Measurements from ENCODE around the gene UBASH3A.

Gene UBASH3A

GRCh38 chr21:42427809-42428419, 24.2 kb downstream of the UBASH3A start:
- TF ChIP-seq CTCF (conservative IDR thresholded peaks at IDR 0.05): no peak
- TF ChIP-seq ZFX (IDR thresholded peaks at IDR 0.05): no peak
- H3K27ac ChIP-seq: no peak overlapping the region

DNA sequence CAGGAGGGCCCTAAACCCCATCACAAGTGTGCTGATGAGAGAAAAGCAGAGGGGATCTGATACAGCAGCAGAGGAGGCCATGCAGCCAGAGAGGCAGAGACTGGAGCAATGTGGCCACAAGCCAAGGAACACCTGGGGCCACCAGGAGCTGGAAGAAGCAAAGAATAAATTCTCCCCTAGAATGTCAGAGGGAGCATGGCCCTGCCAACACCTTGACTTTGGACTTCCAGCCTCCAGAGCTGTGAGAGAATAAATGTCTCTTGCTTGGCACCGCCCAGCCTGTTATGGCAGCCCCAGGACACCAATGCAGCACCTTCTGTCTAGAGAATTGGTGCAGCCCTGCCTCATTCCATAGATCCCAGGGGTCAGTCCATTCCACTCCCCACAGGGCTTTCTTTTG, 25.3 kb downstream of the UBASH3A start:
- no peak for TF ChIP-seq ZFX (IDR thresholded peaks at IDR 0.05)
- no peak for TF ChIP-seq CTCF (conservative IDR thresholded peaks at IDR 0.05)
- no peak overlapping the region for H3K27ac ChIP-seq

DNA sequence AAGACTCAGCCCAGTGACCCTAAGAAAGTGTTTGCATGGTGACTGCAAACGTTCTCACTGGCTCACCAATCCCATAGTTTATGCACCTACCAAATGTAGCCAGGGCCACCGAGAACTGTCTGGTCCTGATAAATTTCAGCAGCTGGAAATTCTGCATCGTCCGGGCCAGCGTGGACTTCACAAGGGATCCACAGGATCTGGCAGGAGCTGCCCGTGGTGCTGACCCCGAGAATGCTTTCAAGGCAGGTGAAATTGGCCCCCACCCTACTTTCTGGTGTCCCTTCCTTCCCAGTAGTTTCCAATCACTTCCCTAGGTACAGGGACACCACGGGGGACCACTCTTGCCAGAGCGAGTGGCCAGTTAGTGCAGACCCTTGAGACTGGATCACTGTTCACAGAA, 26.2 kb downstream of the UBASH3A start:
- no peak for TF ChIP-seq CTCF (conservative IDR thresholded peaks at IDR 0.05)
- no peak for TF ChIP-seq ZFX (IDR thresholded peaks at IDR 0.05)
- H3K27ac ChIP-seq: no peak overlapping the region

DNA sequence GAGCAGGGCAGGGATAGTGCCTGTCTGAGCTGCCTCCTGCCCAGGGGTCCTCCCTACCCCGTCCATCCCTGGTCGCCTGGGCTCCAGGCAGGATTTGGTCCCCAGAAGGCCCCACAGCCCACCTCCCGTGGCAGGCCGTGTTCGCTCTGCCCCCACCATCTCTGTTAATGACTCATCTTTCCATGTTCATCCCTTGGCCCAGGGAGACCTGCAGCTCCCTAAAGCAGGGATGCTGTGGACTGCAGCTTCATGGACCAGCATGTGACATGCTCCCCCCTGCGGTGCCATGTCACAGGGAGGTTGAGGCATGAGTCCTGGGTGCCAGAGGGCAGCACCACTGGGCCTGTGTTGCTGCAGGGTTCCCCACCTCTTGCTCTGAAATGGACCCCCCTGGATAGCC, 26.8 kb downstream of the UBASH3A start:
- TF ChIP-seq CTCF (conservative IDR thresholded peaks at IDR 0.05): no peak
- no peak for TF ChIP-seq ZFX (IDR thresholded peaks at IDR 0.05)
- H3K27ac ChIP-seq: no peak overlapping the region

DNA sequence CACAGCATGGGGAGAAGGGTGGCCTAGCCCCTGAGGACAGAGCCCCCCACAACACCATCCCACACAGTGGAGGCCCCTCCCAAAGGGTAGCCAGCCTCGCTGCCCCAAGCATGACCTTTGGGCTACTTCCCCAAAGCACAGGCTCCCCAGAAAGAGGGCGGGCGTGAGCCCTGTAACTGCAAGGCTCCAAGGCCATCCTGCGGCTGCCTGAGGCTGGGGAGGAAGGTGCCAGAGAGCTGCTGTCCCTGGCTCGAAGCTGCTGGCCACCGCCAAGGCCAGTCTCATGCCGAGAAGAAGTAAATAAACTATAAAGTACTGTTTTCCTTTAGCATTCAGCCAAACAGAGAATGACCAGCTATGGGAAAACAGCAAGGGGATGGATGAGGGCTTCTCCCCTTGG, 27.5 kb downstream of the UBASH3A start:
- TF ChIP-seq CTCF (conservative IDR thresholded peaks at IDR 0.05): no peak
- TF ChIP-seq ZFX (IDR thresholded peaks at IDR 0.05): no peak
- H3K27ac ChIP-seq: no peak overlapping the region

GRCh38 chr21:42432695-42433094, 29.0 kb downstream of the UBASH3A start:
- TF ChIP-seq CTCF (conservative IDR thresholded peaks at IDR 0.05) (no peak), ZFX (IDR thresholded peaks at IDR 0.05) (no peak)

DNA sequence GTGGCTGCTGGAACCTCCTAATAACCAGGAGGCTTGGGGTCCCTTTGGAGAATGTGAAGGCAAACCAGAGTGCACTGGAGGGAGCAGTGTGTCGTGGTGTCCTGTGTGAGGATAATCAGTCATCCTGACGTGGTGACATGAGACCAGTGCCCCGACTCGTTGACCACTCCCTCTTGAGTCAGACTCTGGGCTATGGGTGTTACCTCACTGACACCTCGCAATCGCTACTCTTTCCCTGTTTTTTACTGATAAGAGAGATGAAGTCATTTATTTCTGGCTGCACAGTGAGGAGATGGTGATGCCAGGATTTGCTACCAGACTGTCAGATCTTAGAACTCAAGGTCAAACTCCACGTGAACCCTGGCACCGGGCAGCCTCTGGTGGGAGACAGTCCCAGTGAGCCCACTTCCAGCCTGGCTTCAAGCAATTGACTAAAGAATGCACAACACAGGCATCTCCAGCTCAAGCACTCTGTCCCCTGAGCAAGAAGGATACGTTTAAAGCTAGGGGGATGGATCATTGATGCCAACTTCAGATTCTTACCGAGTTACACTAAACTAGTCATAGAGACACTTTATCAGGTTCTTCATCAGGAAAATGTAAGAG, 30.3 kb downstream of the UBASH3A start:
- no peak overlapping the region for H3K27ac ChIP-seq
- TF ChIP-seq ZFX (IDR thresholded peaks at IDR 0.05) (no peak), CTCF (conservative IDR thresholded peaks at IDR 0.05) (no peak)

More at GRCh38 chr21:42432695-42433094, 29.0 kb downstream of the UBASH3A start:
- H3K27ac ChIP-seq: no peak overlapping the region
